Measurements from ENCODE around the gene BMP7.

Gene BMP7

GRCh38 chr20:57176842-57177241 is 89.6 kb downstream of the BMP7 start:
- Histone ChIP-seq H3K4ac (ENCODE audit: low read length) (no peak overlapping the region), H3K23ac (ENCODE audit: low read depth, low read length, poor library complexity) (no peak overlapping the region), H2BK12ac (ENCODE audit: low read length) (no peak overlapping the region), H3K18ac (ENCODE audit: low read length) (no peak overlapping the region), H3K9me3 (replicated peaks in 1 of 2; ENCODE audit: control insufficient read depth in 2 of 2, insufficient read depth in 1 of 2, low read depth in 1 of 2, low read length in 2 of 2) (no peaks in the 10 kb centered on the region), H3K4me1 (ENCODE audit: control insufficient read depth in 2 of 2, insufficient read depth in 1 of 2, low read depth in 1 of 2, low read length in 2 of 2) (peaks cover 0 to 8% of the 10 kb centered on the region in 2 donors), H3K4me3 (ENCODE audit: low read length in 2 of 2) (no peak overlapping the region), H3K27me3 (ENCODE audit: control insufficient read depth in 3 of 3, insufficient read depth in 3 of 3, low read depth in 1 of 3, low read length in 3 of 3) (no peaks in the 10 kb centered on the region), H3K36me3 (replicated peaks in 1 of 2; ENCODE audit: control insufficient read depth in 2 of 2, insufficient read depth in 2 of 2, low read length in 2 of 2) (peaks cover 4 to 79% of the 10 kb centered on the region in 2 donors), H3K4me2 (ENCODE audit: insufficient read depth, low read length, poor library complexity, severe bottlenecking) (no peak overlapping the region), H3K79me1 (ENCODE audit: low read depth, low read length) (no peaks in the 10 kb centered on the region), H2AFZ (ENCODE audit: low read length) (no peak overlapping the region), H3K27ac (replicated peaks; ENCODE audit: low read length) (no peak overlapping the region), H4K8ac (ENCODE audit: low read depth, low read length) (no peak overlapping the region), H2BK120ac (ENCODE audit: low read depth, low read length) (no peak overlapping the region), H2AK5ac (ENCODE audit: low read depth, low read length) (no peak overlapping the region), H4K91ac (ENCODE audit: low read depth, low read length, poor library complexity) (no peak overlapping the region), H3K9ac (ENCODE audit: low read depth, low read length, poor library complexity) (no peak overlapping the region), H2BK15ac (ENCODE audit: low read length) (no peak overlapping the region), H2BK5ac (ENCODE audit: low read length) (no peak overlapping the region), H3K14ac (ENCODE audit: low read length) (no peak overlapping the region)
- no peak for DNase-seq (ENCODE audit: low spot score)
- no CpG with 5 or more reads among the region's 2 CpGs for WGBS, 2 donors (ENCODE audit: extremely low coverage in 2 of 2, insufficient read length in 2 of 2, insufficient replicate concordance in 1 of 2)

- peaks cover 5 to 88% of the 10 kb centered on the region in 2 donors for H3K36me3 ChIP-seq (replicated peaks in 1 of 2; ENCODE audit: control insufficient read depth in 2 of 2, insufficient read depth in 2 of 2, low read length in 2 of 2)
- no CpG with 5 or more reads among the region's 8 CpGs for WGBS, 2 donors (ENCODE audit: extremely low coverage in 2 of 2, insufficient read length in 2 of 2, insufficient replicate concordance in 1 of 2)
- H3K4me3 ChIP-seq (ENCODE audit: low read length in 2 of 2): no peak overlapping the region
- no peak overlapping the region for H3K27ac ChIP-seq (replicated peaks; ENCODE audit: low read length)
- no peak overlapping the region for H2AFZ ChIP-seq (ENCODE audit: low read length)
- peaks cover 0 to 3% of the 10 kb centered on the region in 2 donors for H3K4me1 ChIP-seq (ENCODE audit: control insufficient read depth in 2 of 2, insufficient read depth in 1 of 2, low read depth in 1 of 2, low read length in 2 of 2)
- no peak overlapping the region for H3K14ac ChIP-seq (ENCODE audit: low read length)
- H2BK12ac ChIP-seq (ENCODE audit: low read length): no peak overlapping the region
- H3K4ac ChIP-seq (ENCODE audit: low read length): no peak overlapping the region
- H3K79me1 ChIP-seq (ENCODE audit: low read depth, low read length): no peaks in the 10 kb centered on the region
- H4K91ac ChIP-seq (ENCODE audit: low read depth, low read length, poor library complexity): no peak overlapping the region
- no peak overlapping the region for H2BK5ac ChIP-seq (ENCODE audit: low read length)
- no peaks in the 10 kb centered on the region for H3K27me3 ChIP-seq (ENCODE audit: control insufficient read depth in 3 of 3, insufficient read depth in 3 of 3, low read depth in 1 of 3, low read length in 3 of 3)
- H2BK15ac ChIP-seq (ENCODE audit: low read length): no peak overlapping the region
- H3K18ac ChIP-seq (ENCODE audit: low read length): no peak overlapping the region
- no peak overlapping the region for H2BK120ac ChIP-seq (ENCODE audit: low read depth, low read length)
- no peak overlapping the region for H3K23ac ChIP-seq (ENCODE audit: low read depth, low read length, poor library complexity)
- H3K9ac ChIP-seq (ENCODE audit: low read depth, low read length, poor library complexity): no peak overlapping the region
- no peaks in the 10 kb centered on the region for H3K9me3 ChIP-seq (replicated peaks in 1 of 2; ENCODE audit: control insufficient read depth in 2 of 2, insufficient read depth in 1 of 2, low read depth in 1 of 2, low read length in 2 of 2)
- H2AK5ac ChIP-seq (ENCODE audit: low read depth, low read length): no peak overlapping the region
- no peak overlapping the region for H3K4me2 ChIP-seq (ENCODE audit: insufficient read depth, low read length, poor library complexity, severe bottlenecking)
- DNase-seq (ENCODE audit: low spot score): no peak
- no peak overlapping the region for H4K8ac ChIP-seq (ENCODE audit: low read depth, low read length)
Measured at GRCh38 chr20:57175397-57176010, 90.9 kb downstream of the BMP7 start.

GRCh38 chr20:57174737-57175136 is 91.7 kb downstream of the BMP7 start:
- Histone ChIP-seq H3K36me3 (replicated peaks in 1 of 2; ENCODE audit: control insufficient read depth in 2 of 2, insufficient read depth in 2 of 2, low read length in 2 of 2) (peaks cover 10 to 93% of the 10 kb centered on the region in 2 donors), H4K91ac (ENCODE audit: low read depth, low read length, poor library complexity) (no peak overlapping the region), H2AFZ (ENCODE audit: low read length) (no peak overlapping the region), H3K9me3 (replicated peaks in 1 of 2; ENCODE audit: control insufficient read depth in 2 of 2, insufficient read depth in 1 of 2, low read depth in 1 of 2, low read length in 2 of 2) (no peaks in the 10 kb centered on the region), H3K14ac (ENCODE audit: low read length) (no peak overlapping the region), H2BK120ac (ENCODE audit: low read depth, low read length) (no peak overlapping the region), H3K4me1 (ENCODE audit: control insufficient read depth in 2 of 2, insufficient read depth in 1 of 2, low read depth in 1 of 2, low read length in 2 of 2) (no peaks in the 10 kb centered on the region), H3K79me1 (ENCODE audit: low read depth, low read length) (no peaks in the 10 kb centered on the region), H3K18ac (ENCODE audit: low read length) (no peak overlapping the region), H3K4ac (ENCODE audit: low read length) (no peak overlapping the region), H3K4me3 (ENCODE audit: low read length in 2 of 2) (no peak overlapping the region), H2BK5ac (ENCODE audit: low read length) (no peak overlapping the region), H3K23ac (ENCODE audit: low read depth, low read length, poor library complexity) (no peak overlapping the region), H4K8ac (ENCODE audit: low read depth, low read length) (no peak overlapping the region), H3K27ac (replicated peaks; ENCODE audit: low read length) (no peak overlapping the region), H2BK12ac (ENCODE audit: low read length) (no peak overlapping the region), H3K4me2 (ENCODE audit: insufficient read depth, low read length, poor library complexity, severe bottlenecking) (no peak overlapping the region), H2BK15ac (ENCODE audit: low read length) (no peak overlapping the region), H3K27me3 (ENCODE audit: control insufficient read depth in 3 of 3, insufficient read depth in 3 of 3, low read depth in 1 of 3, low read length in 3 of 3) (no peaks in the 10 kb centered on the region), H2AK5ac (ENCODE audit: low read depth, low read length) (no peak overlapping the region), H3K9ac (ENCODE audit: low read depth, low read length, poor library complexity) (no peak overlapping the region)
- WGBS, 2 donors (ENCODE audit: extremely low coverage in 2 of 2, insufficient read length in 2 of 2, insufficient replicate concordance in 1 of 2): no CpG with 5 or more reads among the region's 9 CpGs
- no peak for DNase-seq (ENCODE audit: low spot score)

- Histone ChIP-seq H3K79me1 (ENCODE audit: low read depth, low read length) (no peaks in the 10 kb centered on the region), H3K9me3 (replicated peaks in 1 of 2; ENCODE audit: control insufficient read depth in 2 of 2, insufficient read depth in 1 of 2, low read depth in 1 of 2, low read length in 2 of 2) (no peaks in the 10 kb centered on the region), H3K4me2 (ENCODE audit: insufficient read depth, low read length, poor library complexity, severe bottlenecking) (no peak overlapping the region), H2BK5ac (ENCODE audit: low read length) (no peak overlapping the region), H3K4me1 (ENCODE audit: control insufficient read depth in 2 of 2, insufficient read depth in 1 of 2, low read depth in 1 of 2, low read length in 2 of 2) (no peaks in the 10 kb centered on the region), H3K36me3 (replicated peaks in 1 of 2; ENCODE audit: control insufficient read depth in 2 of 2, insufficient read depth in 2 of 2, low read length in 2 of 2) (peaks cover 10 to 92% of the 10 kb centered on the region in 2 donors), H3K18ac (ENCODE audit: low read length) (no peak overlapping the region), H3K27me3 (ENCODE audit: control insufficient read depth in 3 of 3, insufficient read depth in 3 of 3, low read depth in 1 of 3, low read length in 3 of 3) (no peaks in the 10 kb centered on the region), H2BK120ac (ENCODE audit: low read depth, low read length) (no peak overlapping the region), H2BK15ac (ENCODE audit: low read length) (no peak overlapping the region), H3K27ac (replicated peaks; ENCODE audit: low read length) (no peak overlapping the region), H4K91ac (ENCODE audit: low read depth, low read length, poor library complexity) (no peak overlapping the region), H2BK12ac (ENCODE audit: low read length) (no peak overlapping the region), H3K4ac (ENCODE audit: low read length) (no peak overlapping the region), H3K23ac (ENCODE audit: low read depth, low read length, poor library complexity) (no peak overlapping the region), H4K8ac (ENCODE audit: low read depth, low read length) (no peak overlapping the region), H2AK5ac (ENCODE audit: low read depth, low read length) (no peak overlapping the region), H2AFZ (ENCODE audit: low read length) (no peak overlapping the region), H3K4me3 (ENCODE audit: low read length in 2 of 2) (no peak overlapping the region), H3K9ac (ENCODE audit: low read depth, low read length, poor library complexity) (no peak overlapping the region), H3K14ac (ENCODE audit: low read length) (no peak overlapping the region)
- no CpG with 5 or more reads among the region's 5 CpGs for WGBS, 2 donors (ENCODE audit: extremely low coverage in 2 of 2, insufficient read length in 2 of 2, insufficient replicate concordance in 1 of 2)
- DNase-seq (ENCODE audit: low spot score): no peak
Measured at GRCh38 chr20:57173986-57174385, 92.5 kb downstream of the BMP7 start.

Measured in neuronal stem cell (in vitro differentiated cells).